HepG2 (cell line): Measurements from ENCODE around the gene NCAPD2. TPM values are rescaled to one million over a fixed set of nuclear protein-coding genes. Genes with fewer than 3 reads are reported as not detected.

Experiments
- ATF3 ChIP-seq: sonication (generic); formaldehyde crosslinking; IDR thresholded peaks from 2 replicates; pipeline ENCODE4 v1.4.0; 2020; ENCODE audit warnings: missing genetic modification reagents
- DMTF1 ChIP-seq: sonication (generic); formaldehyde crosslinking; IDR thresholded peaks from 2 replicates; pipeline ENCODE4 v1.4.0; 2020; ENCODE audit warnings: mild to moderate bottlenecking, missing genetic modification reagents
- ETV5 ChIP-seq: IDR thresholded peaks from 2 replicates; pipeline ENCODE4 v1.6.1; 2018; ENCODE audit warnings: missing biosample characterization, missing genetic modification reagents, inconsistent platforms, borderline replicate concordance
- HOXA5 ChIP-seq: sonication (generic); formaldehyde crosslinking; IDR thresholded peaks from 2 replicates; pipeline ENCODE4 v1.4.0; 2020; ENCODE audit warnings: missing genetic modification reagents
- IRF1 ChIP-seq: sonication (generic); formaldehyde crosslinking; IDR thresholded peaks from 2 replicates; pipeline ENCODE4 v1.4.0; 2020; ENCODE audit warnings: low read depth, mild to moderate bottlenecking, missing genetic modification reagents
- NFKBIZ ChIP-seq: IDR thresholded peaks from 2 replicates; pipeline ENCODE4 v1.6.1; 2018; ENCODE audit warnings: missing genetic modification reagents, missing compliant biosample characterization
- PITX1 ChIP-seq: sonication (generic); formaldehyde crosslinking; IDR thresholded peaks from 2 replicates; pipeline ENCODE4 v1.5.1; 2020; ENCODE audit warnings: mild to moderate bottlenecking, missing genetic modification reagents
- SP1 ChIP-seq, 2 experiments: fragments of 450-650 bp in 1 of 2; sonication (generic) in 1 of 2; formaldehyde crosslinking in 1 of 2; IDR thresholded peaks; 2 replicates each; pipeline versions ENCODE4 v1.4.0 to v1.6.1; 2016 to 2020; ENCODE audit warnings: missing genetic modification reagents in 1 of 2
- ZNF207 ChIP-seq: fragments of 450-650 bp; IDR thresholded peaks from 2 replicates; pipeline ENCODE4 v1.6.1; 2016; ENCODE audit warnings: antibody characterized with exemption, borderline replicate concordance
- polyA plus RNA-seq, 8 experiments: library from polyadenylated mRNA; depleted of rRNA in 3 of 8; stranded (reverse) in 7 of 8; unstranded in 1 of 8; fragments of >200 nt; fragmentation: Illumina TruSeq in 4 of 8; extraction: Trizol in 4 of 8; gene quantifications; 2 replicates each; pipeline versions ENCODE4 v1.2.1 to v1.2.3, GENCODE V29; 2011 to 2016; ENCODE audit warnings: low read depth in 4 of 8, missing spikeins in 1 of 8, mixed read lengths in 1 of 8; ENCODE audit not compliant: insufficient read depth in 1 of 8
- total RNA-seq, 5 experiments: library from RNA; depleted of rRNA; stranded (reverse); fragments of >200 nt; fragmentation: Illumina TruSeq; extraction: Trizol; gene quantifications; 2 replicates each; pipeline ENCODE4 v1.2.3, GENCODE V29; 2016; ENCODE audit warnings: low read depth in 1 of 5
- TF ChIP-seq, protein P1 (sequence below): sonication (generic); formaldehyde crosslinking; IDR thresholded peaks from 2 replicates; pipeline ENCODE4 v1.9.0; 2021; ENCODE audit warnings: missing genetic modification reagents, mild to moderate bottlenecking, borderline replicate concordance
- TF ChIP-seq, protein P2 (sequence below): sonication (generic); formaldehyde crosslinking; IDR thresholded peaks from 2 replicates; pipeline ENCODE4 v1.8.1; 2022; ENCODE audit warnings: low read depth, mild to moderate bottlenecking, missing genetic modification reagents
- TF ChIP-seq, protein P3 (sequence below), 2 experiments: sonication (generic) in 1 of 2; formaldehyde crosslinking in 1 of 2; IDR thresholded peaks; 2 replicates each; pipeline versions ENCODE4 v1.4.0 to v1.6.1; 2016 to 2020; ENCODE audit warnings: borderline replicate concordance in 1 of 2, low read depth in 1 of 2, mild to moderate bottlenecking in 1 of 2, missing genetic modification reagents in 1 of 2

NCAPD2 gene
- total and polyA plus RNA-seq, 2 of the 13 experiments (the other 11 are each of a cell fraction or from before 2014, with no cell fraction given) = 51.1 to 65.6 TPM

DNA sequence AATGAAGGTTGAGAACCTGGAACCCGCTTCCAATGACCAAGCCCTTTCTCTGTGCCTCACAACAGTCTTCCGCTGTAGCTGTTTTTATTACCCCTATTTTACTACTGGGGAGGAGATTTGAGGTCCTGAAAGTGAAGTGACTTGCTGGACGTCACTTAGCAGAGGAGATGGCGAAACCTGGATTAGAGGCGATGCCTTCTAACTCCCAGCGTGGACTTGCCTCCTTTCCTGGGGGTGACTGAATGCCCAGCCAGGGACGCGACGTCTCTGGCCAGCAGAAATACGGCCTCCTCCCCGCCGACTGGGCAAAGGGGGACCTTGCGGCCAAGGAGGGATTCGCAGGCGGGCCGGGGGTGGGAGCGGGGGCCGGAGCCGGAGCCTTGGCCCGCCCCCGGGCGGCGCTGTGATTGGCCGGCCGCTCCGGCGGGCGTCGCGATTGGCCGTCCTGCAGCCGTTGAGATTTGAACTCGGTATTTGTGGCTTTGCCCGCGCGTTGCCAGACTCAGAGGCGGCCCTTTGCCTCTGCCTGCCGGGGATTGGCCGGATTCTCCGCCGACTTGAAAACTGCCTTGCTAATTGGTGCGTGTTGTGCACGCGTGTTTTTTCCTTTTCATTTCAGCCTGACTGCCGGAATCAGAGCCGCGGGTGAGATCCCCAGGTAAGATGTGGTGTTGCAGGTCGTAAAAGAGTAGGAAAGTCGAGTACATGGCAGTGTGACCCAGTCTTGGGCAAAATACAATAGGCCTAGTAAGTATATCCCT lies at the start of gene NCAPD2 (continued):
- no peak for TF ChIP-seq IRF1 (CRISPR knock-in tag)
- TF ChIP-seq, protein P1, sequence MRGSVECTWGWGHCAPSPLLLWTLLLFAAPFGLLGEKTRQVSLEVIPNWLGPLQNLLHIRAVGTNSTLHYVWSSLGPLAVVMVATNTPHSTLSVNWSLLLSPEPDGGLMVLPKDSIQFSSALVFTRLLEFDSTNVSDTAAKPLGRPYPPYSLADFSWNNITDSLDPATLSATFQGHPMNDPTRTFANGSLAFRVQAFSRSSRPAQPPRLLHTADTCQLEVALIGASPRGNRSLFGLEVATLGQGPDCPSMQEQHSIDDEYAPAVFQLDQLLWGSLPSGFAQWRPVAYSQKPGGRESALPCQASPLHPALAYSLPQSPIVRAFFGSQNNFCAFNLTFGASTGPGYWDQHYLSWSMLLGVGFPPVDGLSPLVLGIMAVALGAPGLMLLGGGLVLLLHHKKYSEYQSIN (CRISPR knock-in tag) = no peak
- TF ChIP-seq ETV5 (CRISPR knock-in tag) = no peak
- no peak for TF ChIP-seq ZNF207
- TF ChIP-seq NFKBIZ (CRISPR knock-in tag) = no peak; the same call in 1 of the 2 replicates
- TF ChIP-seq DMTF1 (CRISPR knock-in tag) = no peak
- no peak for TF ChIP-seq PITX1 (CRISPR knock-in tag)
- TF ChIP-seq, protein P2, sequence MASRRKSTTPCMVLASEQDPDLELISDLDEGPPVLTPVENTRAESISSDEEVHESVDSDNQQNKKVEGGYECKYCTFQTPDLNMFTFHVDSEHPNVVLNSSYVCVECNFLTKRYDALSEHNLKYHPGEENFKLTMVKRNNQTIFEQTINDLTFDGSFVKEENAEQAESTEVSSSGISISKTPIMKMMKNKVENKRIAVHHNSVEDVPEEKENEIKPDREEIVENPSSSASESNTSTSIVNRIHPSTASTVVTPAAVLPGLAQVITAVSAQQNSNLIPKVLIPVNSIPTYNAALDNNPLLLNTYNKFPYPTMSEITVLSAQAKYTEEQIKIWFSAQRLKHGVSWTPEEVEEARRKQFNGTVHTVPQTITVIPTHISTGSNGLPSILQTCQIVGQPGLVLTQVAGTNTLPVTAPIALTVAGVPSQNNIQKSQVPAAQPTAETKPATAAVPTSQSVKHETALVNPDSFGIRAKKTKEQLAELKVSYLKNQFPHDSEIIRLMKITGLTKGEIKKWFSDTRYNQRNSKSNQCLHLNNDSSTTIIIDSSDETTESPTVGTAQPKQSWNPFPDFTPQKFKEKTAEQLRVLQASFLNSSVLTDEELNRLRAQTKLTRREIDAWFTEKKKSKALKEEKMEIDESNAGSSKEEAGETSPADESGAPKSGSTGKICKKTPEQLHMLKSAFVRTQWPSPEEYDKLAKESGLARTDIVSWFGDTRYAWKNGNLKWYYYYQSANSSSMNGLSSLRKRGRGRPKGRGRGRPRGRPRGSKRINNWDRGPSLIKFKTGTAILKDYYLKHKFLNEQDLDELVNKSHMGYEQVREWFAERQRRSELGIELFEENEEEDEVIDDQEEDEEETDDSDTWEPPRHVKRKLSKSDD (CRISPR knock-in tag) = no peak
- peak; percentile 83 for TF ChIP-seq HOXA5 (CRISPR knock-in tag)
- TF ChIP-seq ATF3 (CRISPR knock-in tag) = no peak
- TF ChIP-seq SP1 (IDR thresholded peaks at IDR 0.05) = no peak
- peak; percentile 35; the same call in 1 of the 2 replicates for TF ChIP-seq SP1 (CRISPR knock-in tag; IDR thresholded peaks at IDR 0.05)
- TF ChIP-seq, protein P3, sequence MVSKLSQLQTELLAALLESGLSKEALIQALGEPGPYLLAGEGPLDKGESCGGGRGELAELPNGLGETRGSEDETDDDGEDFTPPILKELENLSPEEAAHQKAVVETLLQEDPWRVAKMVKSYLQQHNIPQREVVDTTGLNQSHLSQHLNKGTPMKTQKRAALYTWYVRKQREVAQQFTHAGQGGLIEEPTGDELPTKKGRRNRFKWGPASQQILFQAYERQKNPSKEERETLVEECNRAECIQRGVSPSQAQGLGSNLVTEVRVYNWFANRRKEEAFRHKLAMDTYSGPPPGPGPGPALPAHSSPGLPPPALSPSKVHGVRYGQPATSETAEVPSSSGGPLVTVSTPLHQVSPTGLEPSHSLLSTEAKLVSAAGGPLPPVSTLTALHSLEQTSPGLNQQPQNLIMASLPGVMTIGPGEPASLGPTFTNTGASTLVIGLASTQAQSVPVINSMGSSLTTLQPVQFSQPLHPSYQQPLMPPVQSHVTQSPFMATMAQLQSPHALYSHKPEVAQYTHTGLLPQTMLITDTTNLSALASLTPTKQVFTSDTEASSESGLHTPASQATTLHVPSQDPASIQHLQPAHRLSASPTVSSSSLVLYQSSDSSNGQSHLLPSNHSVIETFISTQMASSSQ (IDR thresholded peaks at IDR 0.05; ENCODE audit: low read depth) = no peak
- TF ChIP-seq, protein P3 (CRISPR knock-in tag; IDR thresholded peaks at IDR 0.05; ENCODE audit: borderline replicate concordance) = no peak
